HCT116 (cell line): ENCODE results near the gene PNKP. TPM values are rescaled to one million over a fixed set of nuclear protein-coding genes. Genes with fewer than 3 reads are reported as not detected.

Source experiments
- ATAC-seq: fragments of 200-7000 bp; cut with Tn5 transposase; 2 replicates; pipeline ENCODE4 v1.9.1; 2020; ENCODE audit warnings: mild to moderate bottlenecking, moderate library complexity
- BruUV-seq: library from RNA; stranded (reverse); fragments of 400-500 nt; replicated peaks from 2 replicates; lab custom pipeline; 2021; lab: Mats Ljungman, UMichigan
- CTCF ChIA-PET: fragments of 300-600 bp; sonication (Branson Sonifier 250); formaldehyde crosslinking; loops from one replicate; lab custom pipeline; 2021; ENCODE audit warnings: antibody characterized with exemption; lab: Charles Lee
- POLR2A ChIA-PET: fragments of 300-600, 350-600 bp; sonication (Branson Sonifier 250); formaldehyde crosslinking; loops from one replicate; lab custom pipeline; 2021; ENCODE audit warnings: antibody characterized with exemption; lab: Charles Lee
- RAD21 ChIA-PET, 2 experiments: fragments of 300-600 bp; sonication (Branson Sonifier 250); formaldehyde crosslinking; loops; one replicate each; lab custom pipeline; 2023; ENCODE audit warnings: low total read pairs in 2 of 2; ENCODE audit not compliant: uncharacterized antibody in 2 of 2, unreplicated experiment in 2 of 2, low non-redundant PET in 1 of 2; lab: Charles Lee
- DNase-seq: peaks from one replicate; pipeline ENCODE4 v3.0.0-alpha.2; 2010; ENCODE audit warnings: low read depth, low spot score
- H2AFZ ChIP-seq: fragments of 200-600 bp; shearing (Covaris generic), sonication (generic); 2 replicates; pipeline ENCODE4 v1.6.1; 2017; ENCODE audit warnings: low read depth, mixed run types, mixed read lengths, antibody characterized with exemption, low read length; ENCODE audit not compliant: poor library complexity, severe bottlenecking
- H3K27ac ChIP-seq: 2 replicates; pipeline ENCODE4 v1.5.1; 2012; ENCODE audit warnings: low read depth, low read length
- H3K27me3 ChIP-seq: fragments of 200-600 bp; sonication (generic); 2 replicates; pipeline ENCODE4 v1.6.1; 2016; ENCODE audit warnings: mixed run types, low read length, mixed read lengths; ENCODE audit not compliant: insufficient read depth
- H3K36me3 ChIP-seq, 2 experiments: fragments of 200-500 bp in 1 of 2; fragments of 200-600 bp in 1 of 2; sonication (Bioruptor generic) in 1 of 2; sonication (generic) in 1 of 2; 2 replicates each; pipeline versions ENCODE4 v1.5.1 to v1.6.1; 2014 to 2016; ENCODE audit warnings: low read length in 2 of 2, inconsistent platforms in 1 of 2, mixed read lengths in 1 of 2, mixed run types in 1 of 2; ENCODE audit not compliant: insufficient read depth in 2 of 2, control insufficient read depth in 1 of 2
- H3K4me1 ChIP-seq, 2 experiments: fragments of 200-600 bp in 1 of 2; sonication (generic) in 1 of 2; 2 replicates each; pipeline versions ENCODE4 v1.5.1 to v1.6.1; 2012 to 2017; ENCODE audit warnings: low read length in 2 of 2, inconsistent platforms in 1 of 2, mild to moderate bottlenecking in 1 of 2, mixed read lengths in 1 of 2, mixed run types in 1 of 2, moderate library complexity in 1 of 2; ENCODE audit not compliant: insufficient read depth in 2 of 2, control insufficient read depth in 1 of 2
- H3K4me2 ChIP-seq: fragments of 200-600 bp; sonication (generic); 2 replicates; pipeline ENCODE4 v1.6.1; 2017; ENCODE audit warnings: mixed run types, low read length, mixed read lengths
- H3K4me3 ChIP-seq, 2 experiments: fragments of 200-600 bp in 1 of 2; sonication (generic) in 1 of 2; replicated peaks in 1 of 2; 2 replicates each; pipeline ENCODE4 v1.5.1; 2011 to 2016; ENCODE audit warnings: low read length in 2 of 2, control low read depth in 1 of 2, low read depth in 1 of 2, mild to moderate bottlenecking in 1 of 2, mixed read lengths in 1 of 2, mixed run types in 1 of 2
- H3K79me2 ChIP-seq: fragments of 200-600 bp; sonication (generic); 2 replicates; pipeline ENCODE4 v1.6.1; 2017; ENCODE audit warnings: mild to moderate bottlenecking, mixed run types, low read length, moderate library complexity, mixed read lengths; ENCODE audit not compliant: insufficient read depth
- H3K9ac ChIP-seq: fragments of 200-600 bp; sonication (generic); 2 replicates; pipeline ENCODE4 v1.6.1; 2016; ENCODE audit warnings: low read length, mixed read lengths
- H3K9me2 ChIP-seq: fragments of 200-600 bp; sonication (generic), shearing (Covaris generic); 2 replicates; pipeline ENCODE4 v1.6.1; 2017; ENCODE audit warnings: mixed run types, mild to moderate bottlenecking, moderate library complexity; ENCODE audit not compliant: insufficient read depth
- H3K9me3 ChIP-seq, 2 experiments: fragments of 200-500 bp in 1 of 2; fragments of 200-600 bp in 1 of 2; sonication (Bioruptor generic) in 1 of 2; sonication (generic) in 1 of 2; 2 replicates each; pipeline ENCODE4 v1.6.1; 2014 to 2017; ENCODE audit warnings: low read length in 2 of 2, mixed read lengths in 2 of 2, inconsistent platforms in 1 of 2, low read depth in 1 of 2, mild to moderate bottlenecking in 1 of 2, mixed run types in 1 of 2, moderate library complexity in 1 of 2; ENCODE audit not compliant: control insufficient read depth in 1 of 2, insufficient read depth in 1 of 2
- H4K20me1 ChIP-seq: fragments of 200-600 bp; sonication (generic), shearing (Covaris generic); 2 replicates; pipeline ENCODE4 v1.6.1; 2017; ENCODE audit warnings: mixed run types, mild to moderate bottlenecking, moderate library complexity; ENCODE audit not compliant: insufficient read depth
- CEBPB ChIP-seq: IDR thresholded peaks from 2 replicates; pipeline ENCODE4 v1.6.1; 2012; ENCODE audit warnings: low read depth
- EGR1 ChIP-seq: IDR thresholded peaks from 2 replicates; pipeline ENCODE4 v1.6.1; 2012; ENCODE audit warnings: low read depth
- ELF1 ChIP-seq: IDR thresholded peaks from 2 replicates; pipeline ENCODE4 v1.6.1; 2012; ENCODE audit warnings: low read depth, borderline replicate concordance
- EZH2phosphoT487 ChIP-seq: fragments of 200-600 bp; IDR thresholded peaks from 2 replicates; pipeline ENCODE4 v1.6.1; 2018; ENCODE audit warnings: antibody characterized with exemption, borderline replicate concordance
- SP1 ChIP-seq: IDR thresholded peaks from 2 replicates; pipeline ENCODE4 v1.6.1; 2012; ENCODE audit warnings: low read depth
- TCF7L2 ChIP-seq: IDR thresholded peaks from 2 replicates; pipeline ENCODE4 v1.7.0; 2011; ENCODE audit warnings: borderline replicate concordance, inconsistent platforms; ENCODE audit not compliant: insufficient read depth, insufficient read length; ENCODE audit errors: extremely low read depth
- YY1 ChIP-seq: IDR thresholded peaks from 2 replicates; pipeline ENCODE4 v1.6.1; 2011; ENCODE audit warnings: low read length, low read depth, moderate library complexity, mild to moderate bottlenecking; ENCODE audit not compliant: insufficient replicate concordance; ENCODE audit errors: extremely low read depth
- ZFX ChIP-seq: fragments of 450-650 bp; IDR thresholded peaks from 2 replicates; pipeline ENCODE4 v1.6.1; 2017
- intact Hi-C: fragments of 100-400 bp; cut with micrococcal nuclease; formaldehyde crosslinking; loops from 2 replicates; pipeline ENCODE4 v1.10.0; 2022
- total RNA-seq: library from RNA; stranded (reverse); gene quantifications from one replicate; pipeline ENCODE4 v1.2.1, GENCODE V29; 2021; ENCODE audit not compliant: unreplicated experiment
- TF ChIP-seq, protein P1 (sequence below): IDR thresholded peaks from 2 replicates; pipeline ENCODE4 v1.6.1; 2012
- TF ChIP-seq, protein P2 (sequence below): IDR thresholded peaks from 2 replicates; pipeline ENCODE4 v1.6.1; 2012

The PNKP gene
- total RNA-seq, 1 experiment from 2014 or later = 129 TPM

DNA sequence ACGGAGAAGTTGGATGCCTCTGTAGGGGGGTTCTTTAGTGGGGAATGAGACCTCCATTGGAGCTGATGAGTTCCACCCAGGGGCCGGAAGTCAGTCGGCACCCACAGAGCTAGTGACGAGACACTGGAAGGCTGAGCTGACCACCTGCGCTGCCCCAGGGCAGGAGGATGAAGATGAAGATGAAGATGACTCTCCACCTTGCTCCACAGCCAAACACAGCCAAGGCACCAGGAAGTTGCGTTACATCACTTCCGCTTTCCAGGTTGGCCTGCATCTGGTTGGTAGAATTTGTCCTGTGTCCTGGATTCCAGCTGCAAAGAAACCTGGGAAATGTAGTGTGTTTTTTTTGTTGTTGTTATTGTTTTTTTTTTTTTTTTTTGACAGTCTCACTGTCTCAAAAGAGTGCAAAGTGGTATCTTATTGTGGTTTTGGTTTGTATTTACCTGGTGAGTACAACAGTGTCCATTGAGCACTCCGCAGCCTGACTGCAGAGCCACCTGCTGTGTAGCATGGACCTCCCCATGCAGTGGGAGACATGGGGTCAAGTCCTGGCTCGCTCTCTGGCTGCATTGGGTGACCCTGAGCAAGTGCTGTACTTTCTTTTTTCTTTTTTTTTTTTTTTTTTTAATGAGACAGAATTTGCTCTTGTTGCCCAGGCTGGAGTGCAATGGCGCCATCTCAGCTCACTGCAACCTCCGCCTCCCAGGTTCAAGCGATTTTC lies 12.0 kb upstream of the PNKP start:
- H3K9me2 ChIP-seq = no peaks in the 10 kb centered on the region
- H3K4me1 ChIP-seq = peaks cover 11 to 30% of the 10 kb centered on the region in 2 experiments
- ATAC-seq (no peak), DNase-seq (peak; percentile 71)
- BruUV-seq = no TSS peak
- no peak overlapping the region for H2AFZ ChIP-seq
- RAD21 ChIA-PET = no interaction called here
- H3K4me2 ChIP-seq = peak overlapping the region; percentile 99
- TF ChIP-seq ZFX = no peak
- H3K4me3 ChIP-seq = peak overlapping the region; percentile 79 to 89
- no peaks in the 10 kb centered on the region for H4K20me1 ChIP-seq
- CTCF ChIA-PET = no interaction called here
- H3K27ac ChIP-seq = peak overlapping the region; percentile 98
- intact Hi-C loops = no loop called here
- POLR2A ChIA-PET = no interaction called here
- peaks cover 12 to 18% of the 10 kb centered on the region in 2 experiments for H3K36me3 ChIP-seq
- H3K79me2 ChIP-seq = peaks cover 25% of the 10 kb centered on the region
- H3K27me3 ChIP-seq = no peaks in the 10 kb centered on the region
- H3K9ac ChIP-seq = peak overlapping the region; percentile 93
- H3K9me3 ChIP-seq = peaks cover 0 to 6% of the 10 kb centered on the region in 2 experiments; a peak in 1 of 4 replicates

DNA sequence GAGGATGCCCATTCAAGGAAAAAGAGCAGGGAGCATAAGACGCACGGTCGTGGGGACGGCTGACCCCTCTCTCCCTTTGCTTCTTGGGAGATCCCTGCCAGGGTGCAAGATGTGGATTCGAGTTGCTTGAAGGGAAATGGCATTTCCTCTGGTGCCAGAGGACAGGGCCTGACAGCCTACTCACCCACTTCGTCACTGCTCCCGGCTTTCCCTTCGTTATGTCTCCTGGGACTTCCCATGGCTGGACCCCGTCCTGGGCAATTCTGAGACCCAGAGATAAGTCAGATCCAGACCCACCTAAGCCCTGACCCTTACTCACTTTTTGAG lies 11.3 kb upstream of the PNKP start:
- H4K20me1 ChIP-seq = no peaks in the 10 kb centered on the region
- ChIA-PET CTCF (no interaction called here), POLR2A (no interaction called here), RAD21 (no interaction called here)
- BruUV-seq = TSS peak; percentile 70
- peak overlapping the region; percentile 99 for H3K4me2 ChIP-seq
- peaks cover 10 to 18% of the 10 kb centered on the region in 2 experiments for H3K36me3 ChIP-seq
- ATAC-seq = no peak
- peak overlapping the region; percentile 93 for H3K9ac ChIP-seq
- DNase-seq = no peak
- H3K9me2 ChIP-seq = no peaks in the 10 kb centered on the region
- intact Hi-C loops = no loop called here
- H3K27me3 ChIP-seq = no peaks in the 10 kb centered on the region
- H3K4me1 ChIP-seq = peaks cover 11 to 28% of the 10 kb centered on the region in 2 experiments
- TF ChIP-seq ZFX = no peak
- TF ChIP-seq SP1 = no peak
- TF ChIP-seq CEBPB = no peak
- no peak for TF ChIP-seq EGR1
- TF ChIP-seq, protein P1, sequence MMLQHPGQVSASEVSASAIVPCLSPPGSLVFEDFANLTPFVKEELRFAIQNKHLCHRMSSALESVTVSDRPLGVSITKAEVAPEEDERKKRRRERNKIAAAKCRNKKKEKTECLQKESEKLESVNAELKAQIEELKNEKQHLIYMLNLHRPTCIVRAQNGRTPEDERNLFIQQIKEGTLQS = no peak
- no peak for TF ChIP-seq ELF1
- TF ChIP-seq, protein P2, sequence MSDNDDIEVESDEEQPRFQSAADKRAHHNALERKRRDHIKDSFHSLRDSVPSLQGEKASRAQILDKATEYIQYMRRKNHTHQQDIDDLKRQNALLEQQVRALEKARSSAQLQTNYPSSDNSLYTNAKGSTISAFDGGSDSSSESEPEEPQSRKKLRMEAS = no peak
- no peak for TF ChIP-seq EZH2phosphoT487
- TF ChIP-seq YY1 = no peak
- TF ChIP-seq TCF7L2 = no peak
- no peak overlapping the region for H2AFZ ChIP-seq
- peak overlapping the region; percentile 98 for H3K27ac ChIP-seq
- peak overlapping the region; percentile 79 to 89 for H3K4me3 ChIP-seq
- H3K79me2 ChIP-seq = peaks cover 32% of the 10 kb centered on the region
- peaks cover 0 to 6% of the 10 kb centered on the region in 2 experiments; a peak in 1 of 4 replicates for H3K9me3 ChIP-seq
